NCI-H345 (cell line): ENCODE results near the gene EEA1.

ENCODE experiments used
- DNase-seq: peaks from one replicate; lab custom pipeline; 2025; lab: John Stamatoyannopoulos, UW

The EEA1 gene

DNA sequence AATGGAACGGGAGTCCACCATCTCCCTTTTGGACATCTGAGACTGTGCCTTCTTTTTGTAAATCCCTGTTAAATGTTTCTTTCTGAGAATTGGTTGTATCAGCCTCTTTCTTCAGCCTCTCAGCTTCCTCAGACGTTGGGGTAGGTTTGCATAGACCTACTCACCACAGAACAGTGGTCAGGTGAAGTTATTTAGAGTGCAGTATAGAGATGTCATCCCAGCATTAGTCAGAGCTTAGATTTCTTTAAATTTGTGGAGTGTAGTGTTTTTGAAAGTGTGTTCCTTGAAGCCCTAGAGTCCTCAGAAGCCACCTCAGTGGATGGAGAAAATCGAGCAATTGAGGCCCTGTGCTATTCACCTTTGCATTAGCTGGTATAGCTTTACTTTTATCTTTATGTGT, 8.9 kb upstream of the EEA1 start:
- no peak for DNase-seq

DNA sequence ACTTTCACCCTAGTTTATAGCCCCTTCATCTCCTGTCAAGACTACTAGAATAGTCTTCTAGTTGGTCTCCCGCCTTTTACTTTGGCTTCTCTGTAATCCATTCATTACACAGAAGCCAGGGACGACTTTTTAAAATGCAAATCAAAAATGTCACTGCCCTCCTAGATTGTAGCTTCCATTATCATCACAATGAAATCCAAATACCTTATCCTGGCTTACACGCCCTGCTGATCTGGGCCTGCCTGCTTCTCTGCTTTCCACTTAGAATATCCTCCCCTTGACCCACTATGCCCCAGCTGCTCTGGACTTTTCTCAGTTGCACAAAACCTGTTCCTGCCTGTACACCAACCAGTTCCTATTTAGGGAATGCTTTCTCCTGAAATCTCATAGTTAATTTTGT, 4.5 kb upstream of the EEA1 start:
- DNase-seq: no peak

DNA sequence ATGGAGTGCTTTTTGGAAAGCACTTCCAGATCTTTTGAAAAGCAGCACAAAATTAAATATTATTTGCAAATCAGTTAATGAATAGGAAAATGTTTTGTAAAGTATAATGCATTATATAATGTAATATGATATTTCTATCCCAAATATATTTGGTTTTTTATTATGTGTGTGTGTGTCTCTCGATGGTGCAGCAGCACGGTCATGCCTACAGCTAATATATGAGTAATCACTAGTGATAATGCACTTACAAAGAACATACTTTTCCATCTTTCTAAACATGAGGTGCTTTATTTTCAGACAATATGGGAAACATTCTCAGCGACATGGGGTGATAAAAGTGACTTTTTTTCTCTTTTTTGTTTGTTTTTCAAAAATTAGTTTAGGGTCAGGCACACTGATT, 1.3 kb upstream of the EEA1 start:
- DNase-seq: no peak

DNA sequence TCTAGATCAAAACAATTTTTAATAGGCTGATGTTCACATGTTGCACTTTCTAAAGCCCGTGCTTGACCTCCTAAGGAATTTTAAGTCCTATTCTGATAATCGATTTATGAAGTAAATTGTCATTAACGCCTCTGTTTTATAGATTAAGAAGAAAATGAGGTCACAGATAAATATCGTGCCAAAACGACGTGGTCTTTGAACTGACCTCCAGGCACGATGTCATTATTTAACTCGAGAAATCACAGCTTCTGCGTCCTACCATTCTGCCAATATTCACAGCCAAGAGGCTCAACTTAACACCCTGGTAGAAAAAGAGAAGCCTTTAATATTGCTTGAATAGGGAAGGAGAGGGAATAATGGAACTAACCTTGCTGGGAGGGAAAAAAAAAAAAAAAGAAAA, 888 bp upstream of the EEA1 start:
- no peak for DNase-seq

DNA sequence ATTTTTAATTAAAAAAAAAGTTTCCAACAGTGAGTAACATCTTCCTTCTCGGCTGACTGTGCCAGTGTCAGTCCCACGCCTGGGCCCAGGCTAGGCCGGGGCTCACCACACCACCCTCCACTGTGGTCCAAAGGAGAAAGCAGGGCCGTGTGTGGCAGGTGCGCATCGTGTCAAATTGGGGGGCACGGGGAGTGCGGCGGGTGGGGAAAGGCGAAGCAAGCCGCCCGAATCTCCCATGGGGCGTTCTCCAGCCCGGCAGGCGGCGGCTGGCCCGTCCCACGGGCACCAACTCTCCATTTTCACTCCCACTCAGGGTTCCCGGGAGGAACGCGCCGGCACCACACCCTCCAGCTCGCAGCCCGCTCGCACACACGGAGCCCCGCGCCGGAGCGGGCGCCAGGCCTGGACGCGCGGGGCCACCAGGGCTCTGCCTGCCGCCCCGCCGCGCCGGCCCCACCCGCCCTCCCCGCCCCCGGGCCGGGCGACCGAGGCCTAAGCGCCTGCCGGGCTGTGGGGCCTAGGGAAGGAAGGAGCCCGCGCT, 604 bp downstream of the EEA1 start:
- no peak for DNase-seq

DNA sequence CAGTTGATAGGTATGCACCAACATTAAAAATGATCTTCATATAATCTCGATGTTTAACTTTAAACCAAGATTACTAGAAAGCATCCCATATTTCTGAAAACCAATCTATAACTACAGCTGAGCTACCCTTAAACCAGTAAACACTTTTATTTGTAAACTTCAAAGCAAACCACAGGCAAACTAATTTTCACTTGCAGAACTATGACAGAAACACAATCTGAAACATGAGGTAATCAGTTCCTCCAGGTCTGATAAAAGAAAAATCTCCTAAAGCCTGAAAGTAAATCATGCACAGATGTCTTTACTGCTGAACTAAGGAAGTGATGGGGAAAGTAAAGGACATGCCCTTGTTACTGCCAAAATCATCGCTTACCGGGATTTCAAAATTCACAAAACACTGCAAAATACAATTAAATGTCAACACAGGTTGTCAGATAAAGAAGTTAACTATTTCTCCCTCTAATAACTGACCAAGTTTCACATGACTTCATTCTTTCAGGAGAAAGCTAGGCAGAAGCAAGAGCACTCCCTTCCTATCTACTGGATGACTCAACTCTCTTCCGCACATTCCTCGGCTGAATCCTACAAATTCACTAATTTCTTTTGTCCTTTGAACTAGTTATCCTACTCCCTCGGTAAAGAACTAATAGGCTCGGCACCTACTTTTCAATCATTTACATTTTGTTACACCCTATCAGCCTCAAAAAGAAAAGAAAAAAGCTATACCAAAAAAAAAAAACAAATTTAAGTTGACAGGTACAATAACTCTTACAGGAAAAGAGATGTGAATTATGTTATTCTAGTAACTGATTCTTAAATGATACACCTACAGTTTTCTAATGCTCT, 1.4 kb downstream of the EEA1 start:
- DNase-seq: no peak

DNA sequence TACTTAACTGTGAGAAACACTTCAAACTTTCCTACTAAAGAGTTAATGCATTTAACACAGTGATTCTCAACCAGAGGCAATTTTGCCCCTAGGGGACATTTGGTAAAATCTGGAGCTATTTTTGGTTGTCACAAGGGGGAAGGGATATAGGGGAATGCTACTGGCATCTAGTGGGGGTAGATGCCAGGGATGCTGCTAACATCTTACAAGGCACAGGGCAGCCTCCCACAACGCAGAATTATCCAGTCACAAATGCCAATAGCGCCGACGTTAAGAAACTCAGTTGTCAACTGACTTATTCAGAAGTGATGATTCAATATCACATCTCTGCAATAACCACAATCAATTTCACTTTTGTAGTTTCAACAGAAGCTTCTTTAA, 2.0 kb downstream of the EEA1 start:
- DNase-seq: peak; percentile 21

DNA sequence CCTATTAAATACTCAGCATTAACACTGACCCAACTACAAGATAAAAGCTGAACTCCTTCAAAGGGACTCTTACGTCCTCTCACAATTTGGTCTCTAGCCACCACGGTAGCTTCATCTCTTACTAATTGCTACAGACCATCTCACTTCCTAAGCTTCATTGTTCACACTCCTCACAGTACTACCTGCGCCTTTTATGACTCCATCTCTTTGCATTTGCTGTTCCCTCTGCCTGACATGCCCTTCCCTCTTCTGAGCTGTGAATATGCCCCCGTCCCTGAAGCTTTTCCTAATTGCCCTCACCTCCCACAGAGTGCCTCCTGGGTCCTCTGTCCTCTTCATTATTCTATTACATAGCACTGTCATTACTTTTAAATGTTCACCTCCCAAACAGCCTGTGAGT, 2.5 kb downstream of the EEA1 start:
- DNase-seq: no peak

DNA sequence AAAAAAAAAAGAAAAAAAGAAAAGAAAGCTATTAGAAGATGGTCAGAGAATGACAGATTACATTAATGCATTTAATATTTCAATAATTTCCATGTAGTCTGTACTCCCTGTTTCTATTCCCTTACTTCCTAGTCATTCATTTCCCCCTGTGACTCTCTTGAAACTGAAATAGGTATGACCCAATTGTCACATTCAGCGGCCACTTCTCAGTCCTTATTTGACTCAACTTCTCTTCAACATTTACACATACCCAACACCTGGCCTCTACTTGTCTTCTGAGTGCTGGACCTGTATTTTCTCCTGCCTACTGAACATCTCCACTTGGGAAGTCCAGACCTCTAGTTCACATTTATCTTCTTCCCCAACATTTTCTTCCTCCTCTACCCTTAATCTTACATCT, 7.2 kb downstream of the EEA1 start:
- DNase-seq: no peak

DNA sequence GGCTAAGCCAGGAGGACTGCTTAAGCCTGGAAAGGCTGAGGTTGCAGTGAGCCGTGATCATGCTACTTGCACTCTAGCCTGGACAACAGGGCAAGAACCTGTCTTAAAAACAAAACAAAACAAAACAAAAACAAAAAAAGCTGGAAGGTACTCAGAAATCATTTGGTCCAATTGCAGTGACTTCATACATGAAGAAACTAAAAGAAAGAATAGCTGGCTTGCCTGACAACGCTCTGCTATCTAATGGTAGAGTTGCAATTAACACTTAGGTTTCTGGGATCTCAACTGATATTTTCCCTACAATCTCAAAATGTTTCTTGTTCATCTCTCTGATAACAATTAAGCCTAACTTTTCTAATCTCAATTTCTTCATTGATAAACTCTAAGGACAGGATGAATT, 13.7 kb downstream of the EEA1 start:
- no peak for DNase-seq

DNA sequence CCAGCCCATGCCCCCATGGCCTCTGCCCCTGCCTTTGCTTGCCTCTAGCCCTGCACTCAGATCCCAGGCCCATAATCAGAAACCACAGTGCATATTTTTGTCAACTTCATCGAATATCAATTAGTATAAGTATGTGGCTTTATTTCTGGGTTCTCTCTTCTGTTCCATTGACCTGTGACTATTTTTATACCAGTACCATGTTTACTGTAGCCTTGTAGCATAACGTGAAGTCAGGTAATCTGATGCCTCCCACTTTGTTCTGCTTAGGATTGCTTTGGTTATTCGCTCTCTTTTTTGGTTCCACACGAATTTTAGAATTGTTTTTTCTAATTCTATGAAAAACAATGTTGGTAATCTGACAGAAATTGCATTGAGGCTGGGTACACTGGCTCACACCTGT, 14.9 kb downstream of the EEA1 start:
- no peak for DNase-seq

DNA sequence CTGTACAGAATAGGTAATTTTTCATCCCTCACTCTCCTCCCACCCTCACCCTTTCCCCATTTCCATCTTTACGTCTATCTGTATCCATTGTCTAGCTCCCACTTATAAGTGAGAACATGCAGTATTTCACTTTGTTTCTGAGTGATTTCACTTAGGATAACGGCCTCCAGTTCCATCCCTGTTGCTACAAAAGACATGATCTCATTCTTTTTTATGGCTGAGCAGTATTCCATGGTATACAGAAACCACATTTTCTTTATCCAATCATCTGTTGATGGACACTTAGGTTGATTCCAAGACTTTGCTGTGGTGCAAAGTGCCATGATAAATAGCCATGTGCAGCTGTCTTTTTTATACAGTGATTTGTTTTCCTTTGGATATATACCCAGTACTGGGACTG, 16.4 kb downstream of the EEA1 start:
- no peak for DNase-seq

DNA sequence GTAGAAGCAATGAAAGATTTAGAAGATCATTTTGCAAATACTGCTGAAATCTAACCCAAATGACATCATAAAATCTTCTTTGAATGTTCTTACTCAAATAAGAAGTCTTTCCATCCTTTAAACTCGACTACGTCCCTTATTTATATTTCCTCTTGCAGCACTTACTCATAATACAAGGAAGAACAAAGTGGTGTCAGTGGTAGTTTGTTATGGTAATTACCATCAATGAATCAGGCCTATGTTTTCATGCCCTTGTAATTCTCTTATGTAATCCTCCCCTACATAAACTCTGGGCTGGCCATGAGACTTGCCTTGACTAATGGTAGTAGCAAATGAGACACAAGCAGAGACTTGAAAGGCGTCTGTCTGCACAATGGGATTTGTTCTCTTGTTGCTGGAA, 17.0 kb downstream of the EEA1 start:
- no peak for DNase-seq

DNA sequence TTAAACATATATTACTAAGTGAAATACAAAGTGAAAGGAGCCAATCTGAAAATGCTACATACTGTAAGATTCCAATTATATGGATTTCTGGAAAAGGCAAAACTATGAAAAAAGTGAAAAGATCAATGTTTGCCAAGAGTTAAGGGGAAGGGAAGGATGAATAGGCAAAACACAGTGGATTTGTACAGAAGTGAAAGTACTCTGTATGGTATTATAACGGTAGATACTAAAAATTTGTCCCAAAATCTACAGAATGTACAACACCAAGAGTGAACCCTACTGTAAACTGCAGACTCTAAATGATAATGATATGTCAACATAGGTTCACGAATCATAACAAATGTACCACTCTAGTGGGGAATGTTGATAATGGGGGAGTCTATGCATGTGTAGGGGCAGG, 17.8 kb downstream of the EEA1 start:
- no peak for DNase-seq

DNA sequence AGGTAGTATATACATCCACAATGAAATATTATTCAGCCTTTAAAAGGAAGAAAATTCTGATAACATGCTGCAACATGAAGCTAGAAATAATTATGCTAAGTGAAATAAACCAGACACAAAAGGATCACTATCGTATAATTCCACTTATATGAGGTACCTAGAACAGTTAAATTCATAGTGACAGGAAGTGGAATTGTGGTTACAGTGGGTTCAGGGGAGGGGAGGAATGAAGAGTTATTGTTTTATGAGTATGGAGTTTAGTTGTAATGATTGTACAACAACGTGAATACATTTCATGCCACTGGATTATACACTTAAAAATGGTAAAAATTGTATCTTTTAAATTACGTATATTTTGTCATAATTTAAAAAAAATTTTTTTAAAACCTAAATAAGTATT, 21.0 kb downstream of the EEA1 start:
- DNase-seq: no peak

DNA sequence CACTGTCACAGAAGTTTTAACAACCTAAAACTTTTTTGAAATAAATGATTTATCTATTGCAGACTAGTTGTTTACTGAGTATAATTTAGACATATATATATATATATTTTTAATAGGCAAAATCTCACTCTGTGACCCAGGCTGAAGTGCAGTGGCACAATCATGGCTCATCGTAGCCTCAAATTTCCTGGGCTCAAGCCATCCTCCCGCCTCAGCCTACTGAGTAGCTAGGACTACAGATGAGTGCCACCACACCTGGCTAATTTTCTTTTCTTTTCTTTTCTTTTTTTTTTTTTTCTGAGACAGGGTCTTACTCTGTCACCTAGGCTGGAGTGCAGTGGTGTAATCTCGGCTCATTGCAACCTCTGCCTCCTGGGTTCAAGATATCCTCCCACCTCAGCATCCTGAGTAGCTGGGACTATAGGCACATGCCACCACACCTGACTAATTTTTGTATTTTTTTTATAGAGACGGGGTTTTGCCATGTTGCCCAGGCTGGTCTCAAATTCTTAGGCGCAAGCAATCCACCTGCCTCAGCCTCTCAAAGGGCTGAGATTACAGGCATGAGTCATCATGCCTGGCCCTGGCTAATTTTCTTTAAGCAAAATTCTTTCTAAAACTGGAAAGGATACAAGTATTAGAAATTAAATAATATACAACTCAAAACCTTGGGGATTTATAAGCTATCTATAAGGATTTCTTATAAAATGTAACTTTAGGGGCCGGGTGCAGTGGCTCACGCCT, 23.1 kb downstream of the EEA1 start:
- DNase-seq: no peak

DNA sequence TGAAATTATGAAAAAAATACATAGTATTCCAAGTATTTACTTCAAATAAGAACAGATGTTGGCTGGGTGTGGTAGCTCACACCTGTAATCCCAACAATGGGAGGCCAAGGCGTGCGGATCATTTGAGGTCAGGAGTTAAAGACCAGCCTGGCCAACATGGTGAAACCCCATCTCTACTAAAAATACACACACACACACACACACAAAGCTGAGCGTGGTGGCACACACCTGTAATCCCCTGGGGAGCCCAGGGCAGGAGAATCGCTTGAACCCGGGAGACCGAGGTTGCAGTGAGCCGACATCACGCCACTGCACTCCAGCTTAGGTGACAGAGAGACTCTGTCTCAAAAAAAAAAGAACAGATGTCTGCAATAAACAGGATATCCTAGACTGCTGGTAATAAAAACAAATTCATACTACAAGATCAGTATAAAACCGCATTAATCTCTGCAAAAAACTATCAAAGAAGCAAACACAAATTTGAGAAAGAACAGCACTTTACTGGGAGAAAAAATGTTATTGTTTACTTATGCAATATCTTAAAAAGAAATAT, 23.8 kb downstream of the EEA1 start:
- no peak for DNase-seq

DNA sequence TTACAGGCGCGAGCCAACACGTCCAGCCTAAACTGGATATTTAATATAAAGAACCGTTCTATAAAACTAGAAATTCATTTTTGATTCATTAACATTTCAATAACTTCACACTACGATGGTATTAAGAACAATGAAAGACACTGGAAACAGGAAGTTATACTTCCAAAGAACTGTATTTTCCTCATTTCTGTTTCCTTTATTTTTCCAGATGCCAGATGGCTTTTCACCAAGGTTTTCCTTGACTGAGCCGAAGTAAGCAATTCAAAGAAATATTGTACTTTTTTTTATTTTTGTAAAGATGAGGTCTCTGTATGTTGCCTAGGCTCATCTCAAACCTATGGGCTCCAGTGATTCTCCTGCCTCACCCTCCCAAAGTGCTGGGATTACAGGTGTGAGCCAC, 28.2 kb downstream of the EEA1 start:
- DNase-seq: no peak

DNA sequence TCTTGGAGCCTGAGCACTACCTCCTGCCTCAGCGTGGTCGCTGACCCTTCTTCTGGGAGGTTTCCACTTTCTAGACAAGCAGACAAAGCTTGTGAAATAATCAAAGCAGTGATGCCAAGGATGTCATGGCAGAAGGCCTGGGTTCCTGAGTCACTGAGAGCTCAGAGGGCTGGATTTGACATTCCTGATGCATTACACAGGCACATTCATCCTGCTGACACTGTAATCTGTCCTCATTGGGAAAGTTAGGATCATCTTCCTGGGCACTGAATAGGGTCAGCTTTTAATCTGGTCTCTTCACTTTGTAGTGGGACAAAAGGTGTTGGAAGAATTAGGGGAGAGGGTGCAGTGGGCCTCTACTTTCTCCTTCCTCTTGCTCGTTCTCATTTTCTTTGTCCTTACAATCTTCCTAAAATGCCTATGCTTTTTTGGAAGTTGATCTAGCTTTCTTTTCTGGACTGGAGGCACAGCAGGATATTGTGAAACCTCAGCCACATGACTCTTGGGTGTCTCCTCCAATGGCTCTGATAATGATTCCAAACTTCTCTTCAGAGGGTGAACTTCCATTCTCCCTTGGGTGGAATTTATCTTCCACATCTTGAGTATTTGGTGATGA, 29.6 kb downstream of the EEA1 start:
- no peak for DNase-seq

DNA sequence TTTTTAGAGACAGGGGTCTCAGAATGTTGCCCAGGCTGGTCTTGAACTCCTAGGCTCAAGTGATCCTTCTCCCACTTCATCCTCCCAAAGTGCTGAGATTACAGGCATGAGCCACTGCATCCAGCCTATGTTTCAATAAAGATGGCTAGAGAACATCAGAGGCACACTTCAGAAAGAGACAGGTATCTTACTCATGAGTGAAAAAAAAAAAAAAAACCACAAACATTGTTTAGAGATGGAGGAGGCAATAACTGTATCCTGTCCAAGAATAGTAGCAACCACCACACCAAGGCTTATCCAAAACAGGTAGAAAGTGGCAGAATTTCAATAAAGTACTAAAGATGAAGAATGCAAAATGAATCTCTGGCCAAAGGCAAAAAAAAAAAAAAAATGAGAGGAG, 30.3 kb downstream of the EEA1 start:
- no peak for DNase-seq

DNA sequence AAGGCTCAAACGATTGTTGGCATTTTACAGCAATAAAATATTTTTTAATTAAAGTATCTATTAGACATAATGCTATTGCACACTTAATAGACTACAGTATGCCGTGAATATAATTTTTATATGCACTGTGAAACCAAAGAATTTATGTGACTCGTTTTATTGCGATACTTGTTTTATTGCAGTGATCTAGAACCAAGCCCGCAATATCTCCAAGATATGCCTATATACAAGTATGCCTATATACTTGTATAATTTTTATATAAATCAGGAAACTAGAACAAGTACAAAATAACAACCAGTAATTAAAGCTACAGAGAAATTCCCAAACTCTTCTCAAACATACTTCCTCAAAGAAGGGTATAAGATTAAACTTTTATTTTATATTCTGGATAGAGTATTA, 31.3 kb downstream of the EEA1 start:
- no peak for DNase-seq

DNA sequence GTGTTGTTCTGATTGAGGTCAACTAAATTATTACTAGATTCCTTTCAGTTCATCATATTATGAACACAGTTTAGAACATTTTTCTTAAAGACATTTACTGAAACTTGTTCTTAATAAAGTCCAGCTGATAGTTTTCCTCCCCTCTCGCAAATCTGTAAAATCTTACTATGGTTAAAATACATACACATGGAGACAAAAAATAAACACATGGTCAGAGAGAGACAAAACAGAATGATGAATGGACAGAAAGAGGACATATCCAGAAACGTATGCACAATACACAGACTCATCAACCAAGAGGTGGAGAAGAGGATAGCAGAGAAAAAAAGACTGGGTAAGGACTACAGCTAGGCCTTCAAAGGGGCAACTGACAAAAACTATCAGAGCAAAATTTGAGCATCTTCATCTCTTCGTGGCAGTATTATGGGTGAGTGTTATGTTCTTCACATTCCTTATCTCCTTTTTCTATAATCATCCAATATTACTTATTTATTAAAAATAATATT, 38.4 kb downstream of the EEA1 start:
- DNase-seq: no peak

DNA sequence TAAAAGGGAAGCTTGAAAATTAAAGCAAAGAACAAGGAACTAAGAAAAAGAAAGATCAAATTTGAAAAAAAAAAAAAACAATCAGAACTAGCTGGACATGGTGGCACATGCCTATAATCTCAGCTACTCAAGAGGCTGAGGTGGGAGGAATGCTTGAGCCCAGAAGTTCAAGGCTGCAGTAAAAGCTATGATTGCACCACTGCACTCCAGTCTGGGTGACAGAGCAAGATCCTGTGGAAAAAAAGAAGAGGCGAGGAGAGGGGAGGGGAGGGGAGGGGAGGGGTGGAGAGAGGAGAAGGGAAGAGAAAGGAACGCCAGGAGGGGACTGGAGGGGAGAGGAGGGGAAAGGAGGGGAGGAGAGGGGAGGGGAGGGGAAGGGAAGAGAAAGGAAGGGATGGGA, 43.0 kb downstream of the EEA1 start:
- no peak for DNase-seq
